Stimulated activated CD4-positive, alpha-beta T cell treated with anti-CD3 and anti-CD28 coated beads, Interleukin-1b, Interleukin-23, amount 100 ng/mL, for 48 hours (primary cell): ENCODE measurements around the gene TRAF3IP1.

Experiments used
- DNase-seq: peaks from one replicate; pipeline ENCODE4 v3.0.0-alpha.2; 2020

The TRAF3IP1 gene

GRCh38 chr2:238287737-238288649 lies 32.3 kb upstream of the TRAF3IP1 start, which contains the start of gene PER2:
PER2 (minus strand) TSS chr2:238288610; CDS start chr2:238277936, 10,674 bp downstream.
- DNase-seq, result peak; percentile 50

- DNase-seq, result peak; percentile 97
These were observed 31.4 kb upstream of the TRAF3IP1 start for GRCh38 chr2:238288650-238289573.

GRCh38 chr2:238289574-238289973 lies 30.7 kb upstream of the TRAF3IP1 start:
- no peak for DNase-seq

- DNase-seq, result peak; percentile 20
These were observed 30.2 kb upstream of the TRAF3IP1 start for GRCh38 chr2:238290091-238290509.

GRCh38 chr2:238290715-238291549 lies 29.4 kb upstream of the TRAF3IP1 start:
- no peak for DNase-seq

- no peak for DNase-seq
These were observed 28.6 kb upstream of the TRAF3IP1 start for GRCh38 chr2:238291550-238292281.

GRCh38 chr2:238294046-238294392 lies 26.3 kb upstream of the TRAF3IP1 start:
- DNase-seq, result no peak

GRCh38 chr2:238294393-238295143 lies 25.8 kb upstream of the TRAF3IP1 start:
- no peak for DNase-seq

- no peak for DNase-seq
These were observed 24.9 kb upstream of the TRAF3IP1 start for GRCh38 chr2:238295144-238296112.

GRCh38 chr2:238296638-238297457 lies 23.5 kb upstream of the TRAF3IP1 start:
- no peak for DNase-seq

- DNase-seq, result no peak
These were observed 20.5 kb upstream of the TRAF3IP1 start for GRCh38 chr2:238299803-238300202.

- no peak for DNase-seq
These were observed 18.2 kb upstream of the TRAF3IP1 start for GRCh38 chr2:238302087-238302486.

GRCh38 chr2:238302751-238303150 lies 17.6 kb upstream of the TRAF3IP1 start:
- no peak for DNase-seq

GRCh38 chr2:238304116-238304515 lies 16.2 kb upstream of the TRAF3IP1 start:
- no peak for DNase-seq

GRCh38 chr2:238305092-238305862 lies 15.0 kb upstream of the TRAF3IP1 start:
- DNase-seq, result no peak

GRCh38 chr2:238305965-238306671 lies 14.2 kb upstream of the TRAF3IP1 start:
- no peak for DNase-seq

- DNase-seq, result no peak
These were observed 13.7 kb upstream of the TRAF3IP1 start for GRCh38 chr2:238306672-238306998.

GRCh38 chr2:238308177-238308576 lies 12.1 kb upstream of the TRAF3IP1 start:
- DNase-seq, result no peak
